HUES48 (cell line): ENCODE measurements around the gene SLX9.

Source experiments
- H3K27ac ChIP-seq: one replicate; pipeline ENCODE4 v1.7.0; 2013; ENCODE audit warnings: low read depth, low read length, inconsistent platforms
- H3K27me3 ChIP-seq: 2 replicates; pipeline ENCODE4 v1.6.1; 2013; ENCODE audit warnings: mild to moderate bottlenecking, low read length; ENCODE audit not compliant: control insufficient read depth, insufficient read depth
- H3K36me3 ChIP-seq: 2 replicates; pipeline ENCODE4 v1.6.1; 2013; ENCODE audit warnings: low read length; ENCODE audit not compliant: control insufficient read depth, insufficient read depth
- H3K4me1 ChIP-seq: 2 replicates; pipeline ENCODE4 v1.6.1; 2013; ENCODE audit warnings: mild to moderate bottlenecking, low read length; ENCODE audit not compliant: control insufficient read depth, insufficient read depth
- H3K4me3 ChIP-seq: 2 replicates; pipeline ENCODE4 v1.5.1; 2013; ENCODE audit warnings: mild to moderate bottlenecking, low read depth, low read length
- H3K9ac ChIP-seq: 2 replicates; pipeline ENCODE4 v1.6.1; 2013; ENCODE audit warnings: mild to moderate bottlenecking, low read depth, low read length, moderate library complexity
- H3K9me3 ChIP-seq: 2 replicates; pipeline ENCODE4 v1.6.1; 2013; ENCODE audit warnings: low read length; ENCODE audit not compliant: control insufficient read depth, insufficient read depth

The SLX9 gene

GRCh38 chr21:44943686-44944550 is 4.1 kb downstream of the SLX9 start:
- peaks cover 56% of the 10 kb centered on the region for H3K36me3 ChIP-seq
- no peak overlapping the region for H3K4me3 ChIP-seq
- peaks cover 6% of the 10 kb centered on the region; the same call in 1 of the 2 replicates for H3K4me1 ChIP-seq
- no peaks in the 10 kb centered on the region for H3K27me3 ChIP-seq
- no peak overlapping the region for H3K27ac ChIP-seq
- no peaks in the 10 kb centered on the region for H3K9me3 ChIP-seq
- H3K9ac ChIP-seq: no peak overlapping the region

GRCh38 chr21:44944596-44944995 is 4.8 kb downstream of the SLX9 start:
- Histone ChIP-seq H3K4me1 (peaks cover 7% of the 10 kb centered on the region; the same call in 1 of the 2 replicates), H3K9ac (no peak overlapping the region), H3K36me3 (peaks cover 56% of the 10 kb centered on the region), H3K9me3 (no peaks in the 10 kb centered on the region), H3K27ac (no peak overlapping the region), H3K4me3 (no peak overlapping the region), H3K27me3 (no peaks in the 10 kb centered on the region)

GRCh38 chr21:44946254-44947041 is 6.6 kb downstream of the SLX9 start:
- Histone ChIP-seq H3K27ac (no peak overlapping the region), H3K27me3 (no peaks in the 10 kb centered on the region), H3K4me3 (no peak overlapping the region), H3K4me1 (peaks cover 6% of the 10 kb centered on the region; the same call in 1 of the 2 replicates), H3K9ac (no peak overlapping the region), H3K9me3 (no peaks in the 10 kb centered on the region), H3K36me3 (peaks cover 68% of the 10 kb centered on the region)

GRCh38 chr21:44947111-44947929 is 7.5 kb downstream of the SLX9 start:
- Histone ChIP-seq H3K9me3 (no peaks in the 10 kb centered on the region), H3K27me3 (no peaks in the 10 kb centered on the region), H3K27ac (no peak overlapping the region), H3K36me3 (peaks cover 65% of the 10 kb centered on the region), H3K4me3 (no peak overlapping the region), H3K4me1 (peaks cover 6% of the 10 kb centered on the region; the same call in 1 of the 2 replicates), H3K9ac (no peak overlapping the region)

- Histone ChIP-seq H3K9me3 (no peaks in the 10 kb centered on the region), H3K4me1 (peaks cover 6% of the 10 kb centered on the region; the same call in 1 of the 2 replicates), H3K9ac (no peak overlapping the region), H3K27me3 (no peaks in the 10 kb centered on the region), H3K36me3 (peaks cover 63% of the 10 kb centered on the region), H3K27ac (no peak overlapping the region), H3K4me3 (no peak overlapping the region)
Measured at GRCh38 chr21:44947930-44948331, 8.1 kb downstream of the SLX9 start.

- Histone ChIP-seq H3K27me3 (no peaks in the 10 kb centered on the region), H3K4me3 (no peak overlapping the region), H3K4me1 (peaks cover 6% of the 10 kb centered on the region; the same call in 1 of the 2 replicates), H3K9me3 (no peaks in the 10 kb centered on the region), H3K27ac (no peak overlapping the region), H3K9ac (no peak overlapping the region), H3K36me3 (peaks cover 58% of the 10 kb centered on the region)
Measured at GRCh38 chr21:44948426-44949120, 8.7 kb downstream of the SLX9 start.

- H3K36me3 ChIP-seq: peaks cover 58% of the 10 kb centered on the region
- H3K4me1 ChIP-seq: peaks cover 6% of the 10 kb centered on the region; the same call in 1 of the 2 replicates
- no peak overlapping the region for H3K27ac ChIP-seq
Measured at GRCh38 chr21:44949161-44949778, 9.4 kb downstream of the SLX9 start.

GRCh38 chr21:44949779-44950198 is 10.0 kb downstream of the SLX9 start:
- H3K4me1 ChIP-seq: peaks cover 6% of the 10 kb centered on the region; the same call in 1 of the 2 replicates

More at GRCh38 chr21:44949161-44949778, 9.4 kb downstream of the SLX9 start:
- no peak overlapping the region for H3K9ac ChIP-seq
- H3K9me3 ChIP-seq: no peaks in the 10 kb centered on the region
- H3K27me3 ChIP-seq: no peaks in the 10 kb centered on the region
- H3K4me3 ChIP-seq: no peak overlapping the region

GRCh38 chr21:44950351-44950750 is 10.5 kb downstream of the SLX9 start:
- peaks cover 6% of the 10 kb centered on the region; the same call in 1 of the 2 replicates for H3K4me1 ChIP-seq
- peaks cover 55% of the 10 kb centered on the region for H3K36me3 ChIP-seq
- H3K9me3 ChIP-seq: no peaks in the 10 kb centered on the region
- H3K27me3 ChIP-seq: no peaks in the 10 kb centered on the region
- H3K27ac ChIP-seq: no peak overlapping the region
- no peak overlapping the region for H3K9ac ChIP-seq
- H3K4me3 ChIP-seq: no peak overlapping the region

More at GRCh38 chr21:44949779-44950198, 10.0 kb downstream of the SLX9 start:
- Histone ChIP-seq H3K27me3 (no peaks in the 10 kb centered on the region), H3K9ac (no peak overlapping the region), H3K27ac (no peak overlapping the region), H3K36me3 (peaks cover 58% of the 10 kb centered on the region), H3K9me3 (no peaks in the 10 kb centered on the region), H3K4me3 (no peak overlapping the region)
